ENCODE data around the gene ARPC1B.

GRCh38 chr7:99406557-99406956 lies 32.0 kb downstream of the ARPC1B start:
- TF ChIP-seq TAF1 (IDR thresholded peaks at IDR 0.05; ENCODE audit: low read depth, low read length) (no peak), POLR2A (IDR thresholded peaks at IDR 0.05; ENCODE audit: low read depth, low read length) (no peak), POLR2AphosphoS5 (IDR thresholded peaks at IDR 0.05; ENCODE audit: low read depth, low read length) (no peak)

Data from GM12891 (cell line).